Measurements from ENCODE around the gene TBX19. TPM values are rescaled to one million over a fixed set of nuclear protein-coding genes. Genes with fewer than 3 reads are reported as not detected.
A peak's percentile ranks its signal among the peaks of the same experiment; 100 is the strongest.

The TBX19 gene
- total and polyA plus RNA-seq, 8 donors = 0.61 to 2.9 (median 1.2) TPM; not detected in 2

GRCh38 chr1:168300626-168301025 is 19.9 kb downstream of the TBX19 start:
- DNase-seq = no peak
- WGBS, 5 donors = 41 to 95% (median 86%) methylated on average over 2 of the region's 2 CpGs
- no peak overlapping the region for H3K27ac ChIP-seq
- intact Hi-C loops (cut with DNase I; ENCODE audit: low total_unique reads) = no loop called here
- H3K4me3 ChIP-seq = no peak overlapping the region
- no peaks in the 10 kb centered on the region for H3K4me1 ChIP-seq
- H3K27me3 ChIP-seq = no peaks in the 10 kb centered on the region
- H3K9me3 ChIP-seq = no peaks in the 10 kb centered on the region
- TF ChIP-seq EP300 (IDR thresholded peaks at IDR 0.05) = no peak
- TF ChIP-seq POLR2AphosphoS5 (IDR thresholded peaks at IDR 0.05) = no peak
- TF ChIP-seq CTCF (IDR thresholded peaks at IDR 0.05) = no peak
- H3K36me3 ChIP-seq = peaks cover 0 to under 1% (median under 1%) of the 10 kb centered on the region in 4 donors

GRCh38 chr1:168301664-168302320 is 21.1 kb downstream of the TBX19 start:
- peak in 1 of 2 donors; percentile 42 for DNase-seq
- Histone ChIP-seq H3K36me3 (peaks cover 0 to 10% (median 2%) of the 10 kb centered on the region in 4 donors), H3K27ac (no peak overlapping the region), H3K4me1 (no peaks in the 10 kb centered on the region), H3K27me3 (no peaks in the 10 kb centered on the region), H3K9me3 (no peaks in the 10 kb centered on the region), H3K4me3 (no peak overlapping the region)
- intact Hi-C loops (cut with DNase I; ENCODE audit: low total_unique reads) = no loop called here
- WGBS, 5 donors = 48 to 59% (median 56%) methylated on average over 3 of the region's 3 CpGs
- TF ChIP-seq POLR2AphosphoS5 (IDR thresholded peaks at IDR 0.05) (no peak), POLR2A (IDR thresholded peaks at IDR 0.05) (no peak), CTCF (IDR thresholded peaks at IDR 0.05) (no peak), EP300 (IDR thresholded peaks at IDR 0.05) (no peak)

GRCh38 chr1:168303716-168304540 is 23.3 kb downstream of the TBX19 start:
- no peak for DNase-seq
- Histone ChIP-seq H3K4me1 (no peaks in the 10 kb centered on the region), H3K9me3 (no peaks in the 10 kb centered on the region), H3K27ac (no peak overlapping the region), H3K27me3 (no peaks in the 10 kb centered on the region), H3K4me3 (no peak overlapping the region), H3K36me3 (peaks cover 0 to 25% (median 16%) of the 10 kb centered on the region in 4 donors)
- WGBS, 5 donors = 84 to 95% (median 90%) methylated on average over 7 of the region's 7 CpGs
- intact Hi-C loops (cut with DNase I; ENCODE audit: low total_unique reads) = no loop called here
- TF ChIP-seq POLR2A (IDR thresholded peaks at IDR 0.05) = no peak
- TF ChIP-seq POLR2AphosphoS5 (IDR thresholded peaks at IDR 0.05) = no peak
- TF ChIP-seq CTCF (IDR thresholded peaks at IDR 0.05) = no peak

- H3K4me3 ChIP-seq = no peak overlapping the region
- H3K36me3 ChIP-seq = peaks cover 0 to 32% (median 21%) of the 10 kb centered on the region in 4 donors
- H3K27me3 ChIP-seq = no peaks in the 10 kb centered on the region
- H3K27ac ChIP-seq = no peak overlapping the region
- WGBS, 5 donors = 91 to 95% (median 94%) methylated on average over 5 of the region's 5 CpGs
- H3K9me3 ChIP-seq = no peaks in the 10 kb centered on the region
- H3K4me1 ChIP-seq = no peaks in the 10 kb centered on the region
- no peak for DNase-seq
- TF ChIP-seq CTCF (IDR thresholded peaks at IDR 0.05) (no peak), POLR2A (IDR thresholded peaks at IDR 0.05) (no peak), POLR2AphosphoS5 (IDR thresholded peaks at IDR 0.05) (no peak), EP300 (IDR thresholded peaks at IDR 0.05) (no peak)
- intact Hi-C loops (cut with DNase I; ENCODE audit: low total_unique reads) = no loop called here
Observed at GRCh38 chr1:168304865-168305264, 24.2 kb downstream of the TBX19 start.
